ENCODE data around the gene SHC2. TPM values are rescaled to one million over a fixed set of nuclear protein-coding genes. Genes with fewer than 3 reads are reported as not detected.
"Not testable (repeated sequence)": the region's sequence is repeated elsewhere in the genome, so short reads cannot be mapped to it uniquely, and the experiment has no call there.

Gene SHC2
- total RNA-seq, 4 donors from 2014 or later: 31.5 to 72.8 (median 48.8) TPM

- no peaks in the 10 kb centered on the region for H3K36me3 ChIP-seq
- TF ChIP-seq CTCF (IDR thresholded peaks at IDR 0.05): no peak
- TF ChIP-seq POLR2A (IDR thresholded peaks at IDR 0.05): no peak
- no peak overlapping the region for H3K4me3 ChIP-seq (replicated peaks in 1 of 3)
- peaks cover 5 to 8% of the 10 kb centered on the region in 2 donors for H3K4me1 ChIP-seq
- intact Hi-C loops (cut with DNase I): no loop called here
- no peak overlapping the region for H3K27ac ChIP-seq
- no peaks in the 10 kb centered on the region for H3K9me3 ChIP-seq
- H3K27me3 ChIP-seq: no peaks in the 10 kb centered on the region
- WGBS, 2 donors: 60 to 70% methylated on average over 15 of the region's 15 CpGs
- peak in 1 of 2 donors; percentile 2 for DNase-seq
These were observed 46.9 kb downstream of the SHC2 start for GRCh38 chr19:413756-414420.

- intact Hi-C loops (cut with DNase I): no loop called here
- H3K27ac ChIP-seq: no peak overlapping the region
- DNase-seq: peak in 1 of 2 donors; percentile 2
- no peak for TF ChIP-seq CTCF (IDR thresholded peaks at IDR 0.05)
- TF ChIP-seq POLR2A (IDR thresholded peaks at IDR 0.05): no peak
- 12 to 55% methylated on average over 10 to 25 of the region's 36 CpGs for WGBS, 2 donors
- H3K4me3 ChIP-seq (replicated peaks in 1 of 3): no peak overlapping the region
- no peaks in the 10 kb centered on the region for H3K9me3 ChIP-seq
- no peaks in the 10 kb centered on the region for H3K36me3 ChIP-seq
- H3K27me3 ChIP-seq: no peaks in the 10 kb centered on the region
- H3K4me1 ChIP-seq: peaks cover 13 to 17% of the 10 kb centered on the region in 2 donors
These were observed 48.2 kb downstream of the SHC2 start for GRCh38 chr19:412356-413355.

DNA sequence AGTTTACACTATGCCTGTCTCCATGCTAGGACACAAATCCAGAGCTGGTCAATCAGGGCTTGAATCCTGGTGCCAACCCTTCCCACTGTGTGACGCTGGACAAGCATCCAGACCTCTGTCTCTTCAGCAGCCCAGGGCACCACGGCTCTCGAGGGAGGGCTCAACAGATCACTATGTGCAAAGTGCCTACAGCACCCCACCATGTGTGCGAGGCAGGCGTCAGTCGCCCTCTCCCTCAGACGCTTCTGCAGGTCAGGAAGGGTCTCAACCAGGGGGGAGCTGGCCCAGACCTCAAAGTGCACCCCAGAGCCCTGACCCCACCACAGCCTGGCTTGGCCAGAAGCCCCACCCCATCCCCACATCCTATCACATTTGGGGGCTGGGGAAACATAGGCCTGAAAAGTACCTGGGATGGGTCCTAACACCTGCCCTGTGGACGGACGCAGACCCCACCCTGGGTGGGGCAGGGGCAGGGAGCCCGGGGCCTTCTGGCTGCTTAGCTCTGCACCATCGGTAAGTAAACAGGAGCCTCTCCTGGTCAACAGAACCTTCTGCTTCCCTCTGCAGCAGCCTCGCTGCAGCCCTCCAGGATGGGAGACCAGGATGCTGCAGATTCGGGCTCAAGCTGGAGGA is 49.0 kb downstream of the SHC2 start:
- 51 to 64% methylated on average over 7 to 8 of the region's 13 CpGs for WGBS, 2 donors
- DNase-seq: peak in 1 of 2 donors; percentile 1
- intact Hi-C loops (cut with DNase I): no loop called here
- Histone ChIP-seq H3K36me3 (no peaks in the 10 kb centered on the region), H3K9me3 (no peaks in the 10 kb centered on the region), H3K27me3 (no peaks in the 10 kb centered on the region), H3K4me3 (replicated peaks in 1 of 3) (no peak overlapping the region), H3K27ac (no peak overlapping the region), H3K4me1 (peaks cover 13 to 17% of the 10 kb centered on the region in 2 donors)
- no peak for TF ChIP-seq CTCF (IDR thresholded peaks at IDR 0.05)
- TF ChIP-seq POLR2A (IDR thresholded peaks at IDR 0.05): no peak

GRCh38 chr19:411121-411722 is 49.6 kb downstream of the SHC2 start:
- 92 to 93% methylated on average over 6 to 12 of the region's 22 CpGs for WGBS, 2 donors

DNA sequence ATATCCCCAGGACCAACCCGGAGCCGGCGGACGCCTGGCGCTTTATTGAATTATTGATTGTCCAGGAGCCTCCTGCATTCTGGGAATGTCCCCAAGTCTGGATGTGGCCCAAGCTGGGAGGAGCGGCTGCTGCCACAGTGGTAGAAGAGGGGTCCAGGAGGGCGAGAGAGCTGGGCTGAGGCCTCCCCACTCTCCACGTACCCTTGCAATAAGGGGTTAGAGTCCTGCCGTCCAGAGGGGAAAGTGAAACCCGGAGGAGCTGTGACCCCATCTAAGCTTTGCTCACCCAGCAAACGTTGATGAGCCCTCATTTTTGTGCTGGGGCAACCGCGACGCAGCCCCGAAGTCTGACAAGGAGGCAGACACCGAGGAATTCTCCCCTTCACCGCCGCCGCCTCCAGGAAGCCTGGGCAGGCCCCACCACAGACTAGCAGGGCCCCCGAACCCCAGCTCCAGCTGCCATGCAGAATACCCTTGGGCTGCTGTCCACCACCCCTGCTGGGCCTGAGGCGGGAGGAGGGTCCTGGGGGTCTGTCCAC is 50.5 kb downstream of the SHC2 start:
- TF ChIP-seq CTCF (IDR thresholded peaks at IDR 0.05): no peak
- no peak for TF ChIP-seq POLR2A (IDR thresholded peaks at IDR 0.05)
- no peaks in the 10 kb centered on the region for H3K9me3 ChIP-seq
- intact Hi-C loops (cut with DNase I): no loop called here
- H3K4me3 ChIP-seq (replicated peaks in 1 of 3): no peak overlapping the region
- 44 to 72% methylated on average over 11 to 20 of the region's 21 CpGs for WGBS, 2 donors
- no peak for DNase-seq
- H3K27me3 ChIP-seq: no peaks in the 10 kb centered on the region
- H3K36me3 ChIP-seq: no peaks in the 10 kb centered on the region
- no peak overlapping the region for H3K27ac ChIP-seq
- peaks cover 13 to 17% of the 10 kb centered on the region in 2 donors for H3K4me1 ChIP-seq

More at GRCh38 chr19:411121-411722, 49.6 kb downstream of the SHC2 start:
- H3K9me3 ChIP-seq; H3K27me3 ChIP-seq; H3K4me3 ChIP-seq (replicated peaks in 1 of 3); H3K36me3 ChIP-seq; H3K27ac ChIP-seq; DNase-seq; intact Hi-C loops (cut with DNase I): not testable (repeated sequence)
- peaks cover 13 to 17% of the 10 kb centered on the region in 2 donors for H3K4me1 ChIP-seq

Data from thyroid gland (tissue), 4 donors.